ENCODE measurements around the gene HHLA2.

Gene HHLA2

DNA sequence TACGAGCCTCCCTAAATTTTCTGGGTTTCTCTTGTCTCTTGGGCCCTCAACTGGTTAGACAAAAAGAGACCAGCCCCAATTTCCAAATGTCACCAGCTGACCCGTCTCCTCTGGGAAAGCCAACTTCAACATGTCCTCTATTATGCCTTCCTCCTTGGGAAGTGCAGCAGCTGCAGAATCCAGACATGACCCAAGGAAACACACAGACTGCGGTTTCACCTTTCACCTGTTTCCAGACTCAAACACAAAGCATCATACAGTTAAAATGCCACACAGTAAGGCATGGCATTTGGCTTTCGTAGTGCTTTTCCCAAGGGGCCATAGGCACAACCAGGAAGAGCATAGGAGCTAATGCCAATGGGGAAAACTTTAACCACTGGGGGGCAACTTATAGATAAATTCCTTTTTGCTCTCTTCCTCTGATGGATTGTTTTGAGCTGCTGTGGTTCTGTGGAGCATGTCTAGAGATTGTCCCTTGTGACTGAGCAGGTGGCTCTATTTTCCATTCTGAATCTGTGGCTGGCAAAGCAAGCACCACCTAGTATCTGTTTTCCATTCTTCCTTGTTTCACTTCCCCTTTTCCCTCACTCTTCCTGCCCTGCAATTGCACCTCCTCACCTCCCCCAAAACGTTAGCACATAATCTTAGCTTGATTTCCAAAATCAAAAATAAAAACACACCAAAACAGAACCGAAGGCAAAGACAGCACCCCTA lies 49.3 kb downstream of the HHLA2 start:
- TF ChIP-seq NFIC (IDR thresholded peaks at IDR 0.05) (no peak), TEAD4 (IDR thresholded peaks at IDR 0.05) (no peak), MAX (IDR thresholded peaks at IDR 0.05) (no peak), RAD21 (IDR thresholded peaks at IDR 0.05; ENCODE audit: low read depth) (no peak), EGR1 (IDR thresholded peaks at IDR 0.05) (no peak), ZBTB7A (IDR thresholded peaks at IDR 0.05; ENCODE audit: low read depth) (no peak), TCF12 (IDR thresholded peaks at IDR 0.05; ENCODE audit: low read depth) (no peak), FOXM1 (IDR thresholded peaks at IDR 0.05; ENCODE audit: borderline replicate concordance, low read depth) (no peak), TAF1 (IDR thresholded peaks at IDR 0.05; ENCODE audit: low read depth) (no peak), EP300 (IDR thresholded peaks at IDR 0.05; ENCODE audit: borderline replicate concordance) (no peak), CEBPB (IDR thresholded peaks at IDR 0.05) (no peak), CREB1 (IDR thresholded peaks at IDR 0.05; ENCODE audit: low read depth) (no peak), YY1 (IDR thresholded peaks at IDR 0.05; ENCODE audit: low read depth) (no peak)
- TF ChIP-seq, protein P1, sequence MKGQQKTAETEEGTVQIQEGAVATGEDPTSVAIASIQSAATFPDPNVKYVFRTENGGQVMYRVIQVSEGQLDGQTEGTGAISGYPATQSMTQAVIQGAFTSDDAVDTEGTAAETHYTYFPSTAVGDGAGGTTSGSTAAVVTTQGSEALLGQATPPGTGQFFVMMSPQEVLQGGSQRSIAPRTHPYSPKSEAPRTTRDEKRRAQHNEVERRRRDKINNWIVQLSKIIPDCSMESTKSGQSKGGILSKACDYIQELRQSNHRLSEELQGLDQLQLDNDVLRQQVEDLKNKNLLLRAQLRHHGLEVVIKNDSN (IDR thresholded peaks at IDR 0.05), result no peak
- TF ChIP-seq, protein P2, sequence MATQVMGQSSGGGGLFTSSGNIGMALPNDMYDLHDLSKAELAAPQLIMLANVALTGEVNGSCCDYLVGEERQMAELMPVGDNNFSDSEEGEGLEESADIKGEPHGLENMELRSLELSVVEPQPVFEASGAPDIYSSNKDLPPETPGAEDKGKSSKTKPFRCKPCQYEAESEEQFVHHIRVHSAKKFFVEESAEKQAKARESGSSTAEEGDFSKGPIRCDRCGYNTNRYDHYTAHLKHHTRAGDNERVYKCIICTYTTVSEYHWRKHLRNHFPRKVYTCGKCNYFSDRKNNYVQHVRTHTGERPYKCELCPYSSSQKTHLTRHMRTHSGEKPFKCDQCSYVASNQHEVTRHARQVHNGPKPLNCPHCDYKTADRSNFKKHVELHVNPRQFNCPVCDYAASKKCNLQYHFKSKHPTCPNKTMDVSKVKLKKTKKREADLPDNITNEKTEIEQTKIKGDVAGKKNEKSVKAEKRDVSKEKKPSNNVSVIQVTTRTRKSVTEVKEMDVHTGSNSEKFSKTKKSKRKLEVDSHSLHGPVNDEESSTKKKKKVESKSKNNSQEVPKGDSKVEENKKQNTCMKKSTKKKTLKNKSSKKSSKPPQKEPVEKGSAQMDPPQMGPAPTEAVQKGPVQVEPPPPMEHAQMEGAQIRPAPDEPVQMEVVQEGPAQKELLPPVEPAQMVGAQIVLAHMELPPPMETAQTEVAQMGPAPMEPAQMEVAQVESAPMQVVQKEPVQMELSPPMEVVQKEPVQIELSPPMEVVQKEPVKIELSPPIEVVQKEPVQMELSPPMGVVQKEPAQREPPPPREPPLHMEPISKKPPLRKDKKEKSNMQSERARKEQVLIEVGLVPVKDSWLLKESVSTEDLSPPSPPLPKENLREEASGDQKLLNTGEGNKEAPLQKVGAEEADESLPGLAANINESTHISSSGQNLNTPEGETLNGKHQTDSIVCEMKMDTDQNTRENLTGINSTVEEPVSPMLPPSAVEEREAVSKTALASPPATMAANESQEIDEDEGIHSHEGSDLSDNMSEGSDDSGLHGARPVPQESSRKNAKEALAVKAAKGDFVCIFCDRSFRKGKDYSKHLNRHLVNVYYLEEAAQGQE (IDR thresholded peaks at IDR 0.05; ENCODE audit: low read depth), result no peak

GRCh38 chr3:108346301-108347227 lies 50.2 kb downstream of the HHLA2 start:
- TF ChIP-seq TAF1 (IDR thresholded peaks at IDR 0.05; ENCODE audit: low read depth), result no peak
- TF ChIP-seq YY1 (IDR thresholded peaks at IDR 0.05; ENCODE audit: low read depth), result no peak
- no peak for TF ChIP-seq CREB1 (IDR thresholded peaks at IDR 0.05; ENCODE audit: low read depth)
- no peak for TF ChIP-seq FOXM1 (IDR thresholded peaks at IDR 0.05; ENCODE audit: borderline replicate concordance, low read depth)
- TF ChIP-seq, protein P1 (IDR thresholded peaks at IDR 0.05), result no peak
- no peak for TF ChIP-seq CEBPB (IDR thresholded peaks at IDR 0.05)
- no peak for TF ChIP-seq TEAD4 (IDR thresholded peaks at IDR 0.05)
- TF ChIP-seq, protein P2 (IDR thresholded peaks at IDR 0.05; ENCODE audit: low read depth), result no peak
- no peak for TF ChIP-seq TCF12 (IDR thresholded peaks at IDR 0.05; ENCODE audit: low read depth)
- no peak for TF ChIP-seq RAD21 (IDR thresholded peaks at IDR 0.05; ENCODE audit: low read depth)

DNA sequence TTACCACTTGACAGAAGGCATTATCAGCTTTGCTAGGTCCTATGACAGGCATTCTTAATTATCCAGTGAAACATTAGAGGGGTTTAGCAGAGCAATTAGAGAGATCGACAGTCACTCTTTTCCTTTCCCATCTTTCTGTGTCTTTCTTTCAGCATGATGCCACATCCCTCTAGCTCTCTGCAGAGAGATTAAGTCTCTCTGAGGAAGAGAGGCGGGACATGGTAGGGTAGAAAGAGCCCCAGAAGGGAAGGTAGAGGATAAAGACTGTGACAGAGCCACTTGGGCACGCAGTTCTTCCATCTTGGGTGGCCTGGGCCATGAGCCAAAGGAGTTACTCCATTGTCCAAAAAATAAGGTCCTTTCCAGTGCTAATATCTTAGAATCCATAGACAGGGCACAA lies 55.8 kb downstream of the HHLA2 start:
- TF ChIP-seq, protein P2 (IDR thresholded peaks at IDR 0.05; ENCODE audit: low read depth), result no peak
- TF ChIP-seq, protein P1 (IDR thresholded peaks at IDR 0.05), result no peak
- TF ChIP-seq CEBPB (IDR thresholded peaks at IDR 0.05) (no peak), TEAD4 (IDR thresholded peaks at IDR 0.05) (no peak), NFIC (IDR thresholded peaks at IDR 0.05) (no peak)

- TF ChIP-seq, protein P1 (IDR thresholded peaks at IDR 0.05), result no peak
- no peak for TF ChIP-seq NFIC (IDR thresholded peaks at IDR 0.05)
- TF ChIP-seq CREB1 (IDR thresholded peaks at IDR 0.05; ENCODE audit: low read depth), result no peak
Measured at GRCh38 chr3:108354562-108354961, 58.2 kb downstream of the HHLA2 start.
